Choroid plexus epithelial cell (primary cell): ENCODE data around the gene CYP4F22.

Experiments
- DNase-seq: peaks from one replicate; pipeline ENCODE4 v3.0.0-alpha.2; 2010; ENCODE audit warnings: low read depth
- H3K4me3 ChIP-seq: 2 replicates; pipeline ENCODE4 v1.5.1; 2011; ENCODE audit warnings: low read depth, mild to moderate bottlenecking, control low read depth, low read length, moderate library complexity
- CTCF ChIP-seq: conservative IDR thresholded peaks from 2 replicates; pipeline ENCODE4 v1.5.1; 2011; ENCODE audit warnings: low read depth, mild to moderate bottlenecking, control low read depth, inconsistent platforms, low read length, moderate library complexity

Gene CYP4F22

GRCh38 chr19:15540435-15540834 lies 32.1 kb downstream of the CYP4F22 start:
- DNase-seq = no peak
- TF ChIP-seq CTCF = no peak
- no peak overlapping the region for H3K4me3 ChIP-seq

GRCh38 chr19:15544283-15544682 lies 36.0 kb downstream of the CYP4F22 start:
- no peak for TF ChIP-seq CTCF
- DNase-seq = no peak

GRCh38 chr19:15544970-15545369 lies 36.6 kb downstream of the CYP4F22 start:
- TF ChIP-seq CTCF = no peak
- DNase-seq = no peak
- no peak overlapping the region for H3K4me3 ChIP-seq

More at GRCh38 chr19:15544283-15544682, 36.0 kb downstream of the CYP4F22 start:
- H3K4me3 ChIP-seq = no peak overlapping the region

- H3K4me3 ChIP-seq = no peak overlapping the region
- no peak for TF ChIP-seq CTCF
- DNase-seq = no peak
These were observed 40.3 kb downstream of the CYP4F22 start for GRCh38 chr19:15548648-15549047.

- no peak for DNase-seq
- no peak for TF ChIP-seq CTCF
- no peak overlapping the region for H3K4me3 ChIP-seq
These were observed 41.3 kb downstream of the CYP4F22 start for GRCh38 chr19:15549581-15549980.

GRCh38 chr19:15550273-15550672 lies 41.9 kb downstream of the CYP4F22 start:
- no peak for DNase-seq
- H3K4me3 ChIP-seq = no peak overlapping the region
- no peak for TF ChIP-seq CTCF

- DNase-seq = no peak
- H3K4me3 ChIP-seq = no peak overlapping the region
- TF ChIP-seq CTCF = peak; percentile 19
These were observed 42.6 kb downstream of the CYP4F22 start for GRCh38 chr19:15550929-15551292.
